ENCODE data around the gene MEGF11. TPM values are rescaled to one million over a fixed set of nuclear protein-coding genes. Genes with fewer than 3 reads are reported as not detected.

MEGF11 gene
- total RNA-seq, 4 donors from 2014 or later: 0.97 to 10.6 (median 4.0) TPM

GRCh38 chr15:65956899-65957298, 296.7 kb downstream of the MEGF11 start:
- no peak overlapping the region for H3K4me3 ChIP-seq (ENCODE audit: low read depth, poor library complexity, severe bottlenecking)
- 85% methylated on average over 3 of the region's 3 CpGs for WGBS, 2 donors
- TF ChIP-seq POLR2A (IDR thresholded peaks at IDR 0.05): no peak
- TF ChIP-seq, protein P1, sequence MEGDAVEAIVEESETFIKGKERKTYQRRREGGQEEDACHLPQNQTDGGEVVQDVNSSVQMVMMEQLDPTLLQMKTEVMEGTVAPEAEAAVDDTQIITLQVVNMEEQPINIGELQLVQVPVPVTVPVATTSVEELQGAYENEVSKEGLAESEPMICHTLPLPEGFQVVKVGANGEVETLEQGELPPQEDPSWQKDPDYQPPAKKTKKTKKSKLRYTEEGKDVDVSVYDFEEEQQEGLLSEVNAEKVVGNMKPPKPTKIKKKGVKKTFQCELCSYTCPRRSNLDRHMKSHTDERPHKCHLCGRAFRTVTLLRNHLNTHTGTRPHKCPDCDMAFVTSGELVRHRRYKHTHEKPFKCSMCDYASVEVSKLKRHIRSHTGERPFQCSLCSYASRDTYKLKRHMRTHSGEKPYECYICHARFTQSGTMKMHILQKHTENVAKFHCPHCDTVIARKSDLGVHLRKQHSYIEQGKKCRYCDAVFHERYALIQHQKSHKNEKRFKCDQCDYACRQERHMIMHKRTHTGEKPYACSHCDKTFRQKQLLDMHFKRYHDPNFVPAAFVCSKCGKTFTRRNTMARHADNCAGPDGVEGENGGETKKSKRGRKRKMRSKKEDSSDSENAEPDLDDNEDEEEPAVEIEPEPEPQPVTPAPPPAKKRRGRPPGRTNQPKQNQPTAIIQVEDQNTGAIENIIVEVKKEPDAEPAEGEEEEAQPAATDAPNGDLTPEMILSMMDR (IDR thresholded peaks at IDR 0.05): no peak
- intact Hi-C loops (cut with DNase I; ENCODE audit: low total_unique reads): no loop called here
- DNase-seq (ENCODE audit: low spot score in 2 of 2): no peak

DNA sequence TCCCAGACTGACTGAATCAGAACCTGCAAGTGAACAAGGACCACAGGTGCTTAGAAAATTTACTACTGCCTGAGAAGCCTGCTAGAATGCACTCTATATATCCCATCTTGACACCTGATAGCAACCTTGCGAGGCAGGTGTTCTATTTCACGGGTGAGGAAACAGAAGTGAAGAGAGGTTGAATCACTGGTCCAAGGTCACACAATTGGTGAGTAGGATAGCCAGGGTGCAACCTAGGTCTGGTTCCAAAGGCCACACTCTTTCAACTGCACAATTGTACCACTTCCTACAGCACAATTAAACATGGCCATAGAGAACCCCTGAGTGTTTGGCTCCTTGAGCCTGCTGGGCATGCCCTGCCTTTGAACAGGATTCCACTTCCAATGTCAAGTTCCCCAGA, 297.2 kb downstream of the MEGF11 start:
- intact Hi-C loops (cut with DNase I; ENCODE audit: low total_unique reads): no loop called here
- no peak overlapping the region for H3K4me3 ChIP-seq (ENCODE audit: low read depth, poor library complexity, severe bottlenecking)
- no peak for DNase-seq (ENCODE audit: low spot score in 2 of 2)
- no peak for TF ChIP-seq POLR2A (IDR thresholded peaks at IDR 0.05)
- TF ChIP-seq, protein P1 (IDR thresholded peaks at IDR 0.05): no peak
- 78 to 84% methylated on average over 2 of the region's 2 CpGs for WGBS, 2 donors

GRCh38 chr15:65954289-65954741, 299.2 kb downstream of the MEGF11 start:
- H3K4me3 ChIP-seq (ENCODE audit: low read depth, poor library complexity, severe bottlenecking): no peak overlapping the region
- TF ChIP-seq POLR2A (IDR thresholded peaks at IDR 0.05): no peak
- TF ChIP-seq, protein P1 (IDR thresholded peaks at IDR 0.05): no peak
- intact Hi-C loops (cut with DNase I; ENCODE audit: low total_unique reads): no loop called here
- WGBS, 2 donors: 37 to 46% methylated on average over 4 of the region's 4 CpGs
- no peak for DNase-seq (ENCODE audit: low spot score in 2 of 2)

GRCh38 chr15:65953622-65954021, 299.9 kb downstream of the MEGF11 start:
- no peak for DNase-seq (ENCODE audit: low spot score in 2 of 2)
- intact Hi-C loops (cut with DNase I; ENCODE audit: low total_unique reads): no loop called here
- WGBS, 2 donors: 81 to 83% methylated on average over 7 of the region's 7 CpGs
- H3K4me3 ChIP-seq (ENCODE audit: low read depth, poor library complexity, severe bottlenecking): no peak overlapping the region
- TF ChIP-seq POLR2A (IDR thresholded peaks at IDR 0.05): no peak
- TF ChIP-seq, protein P1 (IDR thresholded peaks at IDR 0.05): no peak

GRCh38 chr15:65952391-65953053, 301.0 kb downstream of the MEGF11 start:
- WGBS, 2 donors: 38 to 46% methylated on average over 7 of the region's 7 CpGs
- no peak overlapping the region for H3K4me3 ChIP-seq (ENCODE audit: low read depth, poor library complexity, severe bottlenecking)
- no peak for DNase-seq (ENCODE audit: low spot score in 2 of 2)
- intact Hi-C loops (cut with DNase I; ENCODE audit: low total_unique reads): no loop called here
- TF ChIP-seq POLR2A (IDR thresholded peaks at IDR 0.05): no peak
- TF ChIP-seq, protein P1 (IDR thresholded peaks at IDR 0.05): no peak

DNA sequence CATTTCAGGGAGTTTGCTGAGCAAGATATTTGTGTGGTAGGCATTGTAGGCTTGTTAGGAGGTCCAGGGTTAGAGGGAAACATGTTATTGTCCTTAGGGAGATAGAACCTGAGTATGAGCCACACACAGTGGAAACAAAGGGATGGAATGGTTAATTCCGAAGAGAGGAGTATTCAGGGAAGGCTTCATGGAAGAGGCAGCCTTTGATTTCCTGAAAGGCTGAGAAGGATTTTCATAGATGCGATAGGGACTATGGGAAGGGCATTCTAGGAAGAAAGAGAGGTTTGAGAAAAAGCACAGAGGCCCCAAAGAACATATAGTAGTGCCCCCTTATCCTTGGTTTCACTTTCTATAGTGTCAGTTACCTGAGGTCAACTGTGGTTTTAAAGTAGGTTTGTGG, 302.5 kb downstream of the MEGF11 start:
- no peak for DNase-seq (ENCODE audit: low spot score in 2 of 2)
- no peak for TF ChIP-seq POLR2A (IDR thresholded peaks at IDR 0.05)
- TF ChIP-seq, protein P1 (IDR thresholded peaks at IDR 0.05): no peak
- 86 to 96% methylated on average over 2 of the region's 2 CpGs for WGBS, 2 donors
- no peak overlapping the region for H3K4me3 ChIP-seq (ENCODE audit: low read depth, poor library complexity, severe bottlenecking)
- intact Hi-C loops (cut with DNase I; ENCODE audit: low total_unique reads): no loop called here
